Activated T-cell treated with anti-CD3 and anti-CD28 coated beads for 1 hour (primary cell): ENCODE data around the gene FADD.
"Not testable (repeated sequence)": the region's sequence is repeated elsewhere in the genome, so short reads cannot be mapped to it uniquely, and the experiment has no call there.

Source experiments
- DNase-seq: peaks from one replicate; pipeline ENCODE4 v3.0.0-alpha.2; 2020; ENCODE audit warnings: low read depth

Gene FADD

DNA sequence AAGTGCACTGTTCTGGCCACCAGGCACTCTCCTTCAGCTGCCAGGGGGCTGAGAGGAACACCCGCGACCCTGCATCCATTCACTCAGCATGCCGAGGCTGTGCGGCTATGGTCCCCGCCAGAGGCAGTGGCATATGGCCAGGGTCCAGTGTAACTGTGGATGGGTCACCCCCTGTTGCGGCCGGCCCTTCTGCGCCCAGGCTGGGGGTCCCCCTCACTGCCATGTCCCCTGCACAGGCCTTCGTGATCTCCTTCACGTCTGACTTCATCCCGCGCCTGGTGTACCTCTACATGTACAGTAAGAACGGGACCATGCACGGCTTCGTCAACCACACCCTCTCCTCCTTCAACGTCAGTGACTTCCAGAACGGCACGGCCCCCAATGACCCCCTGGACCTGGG, 20.8 kb upstream of the FADD start:
- DNase-seq = no peak

DNA sequence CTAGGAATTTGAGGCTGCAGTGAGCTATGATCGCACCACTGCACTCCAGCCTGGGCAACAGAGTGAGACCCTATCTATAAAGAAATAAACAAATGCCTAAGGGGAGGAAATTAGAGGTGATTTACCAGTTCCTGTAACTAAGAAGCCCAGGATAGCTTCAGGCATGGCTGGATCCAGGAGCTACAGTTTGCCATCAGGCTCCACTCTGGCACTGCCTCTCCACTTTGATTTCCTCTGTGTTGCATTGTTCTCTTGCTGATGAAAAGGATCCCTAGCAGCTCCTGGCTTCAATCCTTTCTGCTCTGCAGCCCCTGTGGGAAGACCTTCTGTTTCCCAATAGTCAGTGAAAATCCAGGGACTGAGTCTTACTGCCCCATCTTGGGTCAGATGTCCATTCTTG, 20.1 kb upstream of the FADD start:
- DNase-seq = no peak

DNA sequence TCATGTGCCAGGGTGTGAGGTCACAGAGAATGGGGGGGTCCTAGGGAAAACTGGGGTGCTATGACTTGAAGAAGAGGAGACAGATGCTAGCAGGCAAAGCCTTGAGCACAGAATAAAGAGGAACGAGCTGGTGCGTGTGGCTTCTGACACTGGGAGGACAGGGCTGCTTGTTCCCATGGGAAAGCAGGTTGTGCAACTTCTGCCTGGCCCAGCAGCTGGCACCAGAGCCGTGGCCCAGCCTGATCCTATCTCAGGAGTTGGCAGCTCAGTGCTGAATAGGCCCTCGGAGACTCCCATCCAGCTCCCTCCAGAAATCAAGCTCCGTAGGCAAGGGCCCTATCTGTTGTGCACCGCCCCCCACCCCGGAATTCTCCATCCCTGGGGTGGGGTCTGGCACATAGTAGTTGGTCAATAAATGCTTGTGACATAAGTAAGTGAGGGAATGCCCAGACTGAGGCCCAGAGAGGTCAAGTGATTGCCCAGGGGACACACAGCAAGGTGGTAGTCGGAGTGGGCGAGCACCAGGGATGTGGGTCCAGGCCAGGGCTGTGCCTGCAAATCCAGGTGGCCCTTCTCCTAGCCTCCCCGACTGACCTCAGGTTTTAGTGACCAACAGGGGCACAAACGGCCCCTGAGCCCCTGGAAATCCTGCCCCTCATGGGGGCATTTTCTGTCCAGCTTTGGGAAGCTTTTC, 19.5 kb upstream of the FADD start:
- no peak for DNase-seq

DNA sequence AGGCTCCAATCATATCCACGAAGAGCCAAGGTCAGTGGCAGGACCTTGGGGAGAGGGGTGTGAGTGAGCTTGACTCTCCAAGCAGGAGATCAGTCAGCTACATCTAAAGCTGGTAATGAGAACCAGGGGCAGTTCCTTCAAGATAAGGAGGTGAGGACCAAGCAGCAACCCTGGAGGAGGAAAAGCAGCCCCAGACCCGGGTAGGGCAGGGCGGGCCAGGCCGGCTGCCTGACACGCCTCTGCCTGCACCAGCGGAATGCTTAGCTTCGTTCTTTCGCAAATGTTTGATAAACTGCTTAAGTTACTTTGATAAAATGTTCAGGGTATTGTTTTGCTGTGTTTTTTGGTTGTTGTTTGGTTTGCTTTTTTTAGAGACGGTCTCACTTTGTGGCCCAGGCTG, 18.7 kb upstream of the FADD start:
- DNase-seq = no peak

DNA sequence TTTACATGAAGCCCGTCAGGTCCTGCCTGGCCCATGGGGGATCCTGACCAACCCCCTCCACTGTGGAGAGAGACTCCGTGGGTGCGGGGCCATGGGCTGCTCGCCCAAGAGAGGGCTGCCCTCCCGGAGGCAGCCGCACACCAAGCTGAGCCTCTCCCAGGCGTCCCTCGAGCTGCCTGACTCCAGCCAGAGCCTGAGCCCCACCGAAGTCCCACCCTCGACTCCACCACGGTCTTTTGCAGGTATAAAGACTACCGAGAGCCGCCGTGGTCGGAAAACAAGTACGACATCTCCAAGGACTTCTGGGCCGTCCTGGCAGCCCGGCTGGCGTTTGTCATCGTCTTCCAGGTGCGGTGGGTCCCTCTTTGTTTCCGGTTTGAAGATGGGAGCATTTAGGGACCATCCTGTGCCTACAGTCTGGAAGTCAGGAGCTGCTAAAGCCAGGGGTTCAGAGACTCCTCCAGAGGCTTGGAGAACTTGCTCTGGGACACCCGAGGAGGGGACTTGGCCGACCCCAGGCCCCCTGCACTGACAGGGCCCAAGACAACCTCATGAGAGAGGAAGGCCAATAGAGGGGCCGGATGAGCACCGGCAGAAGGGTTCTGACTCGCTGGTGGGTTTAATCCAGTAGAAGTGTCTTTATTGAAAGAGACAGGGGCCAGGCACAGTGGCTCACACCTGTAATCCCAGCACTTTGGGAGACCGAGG, 17.6 kb upstream of the FADD start:
- DNase-seq = no peak

DNA sequence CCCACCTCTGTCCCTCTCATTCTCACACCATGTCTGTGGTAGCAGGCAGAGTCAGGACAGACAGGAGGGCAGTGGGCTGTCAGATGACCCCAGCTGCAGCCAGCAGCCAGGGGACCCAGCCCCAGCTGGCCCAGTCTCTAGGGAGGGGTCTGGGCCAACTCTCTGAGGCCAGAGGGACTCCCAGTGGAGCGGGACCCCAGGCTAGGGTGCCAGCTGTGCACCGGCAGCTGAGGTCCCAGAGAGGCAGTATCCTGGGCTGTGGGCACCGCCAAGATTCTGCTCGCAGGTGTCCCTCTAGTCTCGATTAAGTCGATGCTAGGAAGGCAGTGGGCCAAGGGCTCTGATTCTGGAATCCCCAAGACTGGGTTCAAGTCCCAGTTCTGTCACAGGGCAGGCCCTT, 16.7 kb upstream of the FADD start:
- no peak for DNase-seq

DNA sequence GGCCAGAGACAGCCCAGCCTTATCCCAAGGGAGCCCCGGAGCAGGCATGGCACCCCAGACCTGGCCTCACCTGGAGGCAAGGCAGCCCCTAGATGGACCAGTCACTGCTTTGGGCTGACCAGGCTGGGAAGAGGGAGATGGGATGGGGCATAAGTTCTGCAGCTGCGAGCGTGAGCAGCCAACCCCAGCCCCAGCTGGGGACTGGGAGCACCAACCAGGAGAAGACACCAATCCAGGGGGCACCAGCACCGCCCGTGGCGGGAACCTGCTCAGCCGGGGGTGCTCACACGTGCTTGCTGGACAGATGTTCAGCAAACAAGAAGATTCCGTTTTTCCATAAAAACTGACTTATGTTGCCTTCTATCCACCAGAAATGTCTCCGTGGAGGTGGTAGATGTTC, 16.2 kb upstream of the FADD start:
- no peak for DNase-seq

DNA sequence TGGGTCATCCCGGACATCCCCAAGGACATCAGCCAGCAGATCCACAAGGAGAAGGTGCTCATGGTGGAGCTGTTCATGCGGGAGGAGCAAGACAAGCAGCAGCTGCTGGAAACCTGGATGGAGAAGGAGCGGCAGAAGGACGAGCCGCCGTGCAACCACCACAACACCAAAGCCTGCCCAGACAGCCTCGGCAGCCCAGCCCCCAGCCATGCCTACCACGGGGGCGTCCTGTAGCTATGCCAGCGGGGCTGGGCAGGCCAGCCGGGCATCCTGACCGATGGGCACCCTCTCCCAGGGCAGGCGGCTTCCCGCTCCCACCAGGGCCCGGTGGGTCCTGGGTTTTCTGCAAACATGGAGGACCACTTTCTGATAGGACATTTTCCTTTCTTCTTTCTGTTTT, 15.3 kb upstream of the FADD start:
- no peak for DNase-seq

DNA sequence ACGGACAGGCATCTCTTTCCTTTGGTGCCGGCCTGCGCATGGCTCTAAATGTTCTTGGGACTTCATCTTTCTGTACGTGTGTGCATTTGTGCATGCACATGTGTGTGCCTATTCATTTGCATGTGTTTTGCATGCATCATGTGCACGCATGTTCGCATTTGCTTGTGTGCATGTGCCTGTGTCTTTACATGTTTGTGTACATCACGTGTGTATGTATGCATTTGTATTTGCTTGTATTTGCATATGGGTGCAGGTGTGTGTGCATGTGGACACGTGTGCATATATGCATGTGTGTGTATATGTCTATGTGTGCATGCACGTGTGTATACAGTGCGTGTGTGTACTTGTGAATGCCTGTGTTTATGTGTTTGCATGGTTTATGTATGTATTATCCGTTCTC, 13.5 kb upstream of the FADD start:
- no peak for DNase-seq

DNA sequence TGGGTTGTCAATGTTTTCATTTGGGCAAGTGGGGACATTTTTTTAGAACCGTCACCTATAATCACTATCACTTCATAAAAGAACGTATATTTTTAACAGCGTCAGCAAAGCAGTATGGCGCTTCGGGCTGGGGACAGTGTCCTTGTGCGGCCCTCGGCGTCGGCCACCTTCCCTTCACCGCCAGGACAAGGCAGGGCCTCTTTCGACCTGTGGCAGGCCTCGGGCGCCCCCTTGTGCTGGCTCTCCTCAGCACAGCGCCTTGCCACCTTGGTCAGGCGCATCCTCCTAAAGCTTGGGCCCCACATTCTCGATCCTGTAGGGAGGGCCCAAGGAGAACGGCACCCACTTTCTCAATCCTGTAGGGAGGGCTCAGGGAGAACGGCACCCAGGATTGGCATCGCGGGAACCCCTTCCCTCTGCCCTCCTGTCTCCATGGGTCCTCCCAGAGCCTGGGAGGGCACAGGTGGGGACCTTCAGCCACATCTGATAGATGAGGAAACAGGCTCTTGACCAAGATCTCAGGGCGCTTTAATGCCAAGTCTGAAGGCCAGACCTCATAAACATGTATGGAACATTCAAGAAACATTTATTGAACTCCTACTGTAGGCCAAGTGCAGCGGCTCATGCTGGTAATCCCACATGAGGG, 11.5 kb upstream of the FADD start:
- DNase-seq = peak; percentile 20

DNA sequence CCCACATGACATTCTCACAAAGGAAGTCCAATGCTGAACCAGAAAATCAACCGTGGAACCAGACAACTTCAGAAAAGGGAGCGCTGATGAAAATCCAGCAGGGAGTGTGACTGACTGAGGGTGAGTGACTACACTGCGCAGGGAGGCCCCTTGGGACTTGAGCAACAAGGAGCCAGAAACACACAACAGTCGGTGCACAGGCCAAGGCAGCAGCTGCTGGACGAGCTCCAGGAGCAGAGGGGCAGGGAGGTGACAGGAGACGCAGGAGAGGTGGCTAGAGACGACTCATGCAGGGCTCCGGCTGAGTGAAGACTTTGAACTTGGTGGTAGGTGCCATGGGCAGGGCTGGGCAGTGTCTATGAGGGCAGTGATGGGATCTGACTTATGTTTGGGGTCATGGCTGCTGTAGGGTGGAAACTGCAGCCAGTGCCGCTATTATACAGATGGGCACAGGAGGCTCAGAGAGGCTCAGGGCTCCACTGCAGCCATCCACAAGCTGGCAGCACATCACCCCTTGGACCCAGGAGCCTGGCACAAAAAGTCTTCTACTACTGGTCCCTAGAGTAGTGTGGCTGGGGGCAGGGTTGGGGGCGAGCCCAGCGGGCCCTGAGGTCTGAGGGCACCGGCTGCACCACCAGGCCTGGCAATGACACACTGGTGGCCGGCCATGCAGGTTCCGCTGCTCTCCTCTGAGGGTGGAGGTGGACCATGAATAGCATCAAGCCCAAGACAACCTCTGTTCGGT, 10.3 kb upstream of the FADD start:
- DNase-seq = no peak

DNA sequence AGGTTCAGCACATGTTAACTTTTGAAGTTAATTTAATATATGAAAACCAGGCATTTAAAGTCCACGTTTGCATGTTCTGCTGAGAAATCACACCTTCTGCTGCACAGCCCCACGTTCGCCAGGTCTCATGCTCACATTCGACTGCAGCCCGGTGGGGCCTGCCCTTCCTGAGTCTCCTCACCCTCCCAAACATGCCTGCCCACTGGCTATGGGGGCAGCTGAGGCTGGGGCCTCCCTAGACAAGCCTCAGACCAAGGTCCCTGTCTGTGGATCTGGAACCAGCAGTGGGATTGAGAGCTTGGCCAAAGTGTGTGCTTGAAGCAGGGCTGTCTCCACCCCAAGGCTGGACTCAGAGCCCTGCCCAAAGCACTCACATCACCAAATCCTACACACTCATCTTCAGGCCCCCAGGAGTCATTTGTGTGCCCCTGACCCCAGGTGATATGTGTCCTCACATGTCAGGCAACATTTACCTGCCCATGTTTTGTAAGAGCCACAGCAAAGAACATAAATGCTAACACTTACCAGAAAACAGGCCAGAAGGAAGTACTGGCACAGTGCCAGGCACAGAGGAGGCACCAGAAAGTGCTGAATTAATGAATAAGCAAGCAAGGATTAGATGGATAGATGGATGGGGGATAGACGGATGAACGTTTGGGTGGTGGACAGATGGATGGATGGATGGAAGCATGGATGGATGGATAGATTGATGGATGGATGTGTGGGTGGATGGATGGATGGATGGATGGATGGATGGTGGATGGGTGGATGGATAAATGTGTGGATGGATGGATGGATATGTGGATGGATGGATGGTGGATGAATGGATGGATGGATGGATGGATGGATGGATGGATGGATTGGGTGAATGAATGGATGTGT, 9.4 kb upstream of the FADD start:
- DNase-seq = no peak

DNA sequence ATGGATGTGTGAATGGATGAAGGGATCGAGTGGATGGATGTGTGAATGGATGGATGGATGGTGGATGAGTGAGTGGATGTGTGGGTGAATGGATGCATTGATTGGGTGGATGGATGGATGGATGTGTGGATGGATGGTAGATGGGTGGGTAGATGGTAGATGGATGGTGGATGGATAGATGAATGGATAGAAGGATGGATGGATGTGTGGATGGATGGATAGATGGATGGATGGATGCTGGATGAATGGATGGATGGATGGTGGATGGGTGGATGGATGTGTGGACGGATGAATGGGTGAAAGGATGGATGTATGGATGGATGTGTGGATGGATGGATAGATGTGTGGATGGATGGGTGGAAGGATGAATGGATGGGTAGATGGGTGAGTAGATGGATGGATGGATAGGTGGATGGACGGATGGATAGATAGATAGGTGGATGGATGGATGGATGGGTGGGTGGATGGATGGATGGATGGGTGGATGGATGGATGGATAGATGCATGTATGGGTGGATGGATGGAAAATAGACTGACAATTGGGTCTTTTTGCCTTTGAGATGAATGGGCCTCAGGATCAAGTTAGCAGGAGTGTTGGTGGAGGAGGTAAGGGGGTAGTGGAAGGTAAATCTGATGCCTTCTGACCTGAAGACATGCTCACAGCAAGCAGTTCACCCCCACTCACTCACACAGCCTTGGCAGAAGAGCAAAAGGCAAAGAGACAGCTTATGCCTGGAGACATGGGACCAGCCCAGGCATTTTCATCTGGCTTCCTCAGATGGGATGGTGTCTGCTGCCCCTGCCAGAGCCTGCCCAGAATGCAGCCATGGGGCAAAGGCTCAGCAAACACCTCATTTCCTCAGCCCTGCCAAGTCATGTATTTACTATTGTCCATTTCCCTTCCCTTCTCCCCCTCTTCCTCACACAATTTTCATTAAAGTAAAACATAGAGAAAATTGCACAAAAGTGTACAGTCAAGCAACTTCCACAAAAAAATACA, 8.0 kb upstream of the FADD start:
- no peak for DNase-seq

DNA sequence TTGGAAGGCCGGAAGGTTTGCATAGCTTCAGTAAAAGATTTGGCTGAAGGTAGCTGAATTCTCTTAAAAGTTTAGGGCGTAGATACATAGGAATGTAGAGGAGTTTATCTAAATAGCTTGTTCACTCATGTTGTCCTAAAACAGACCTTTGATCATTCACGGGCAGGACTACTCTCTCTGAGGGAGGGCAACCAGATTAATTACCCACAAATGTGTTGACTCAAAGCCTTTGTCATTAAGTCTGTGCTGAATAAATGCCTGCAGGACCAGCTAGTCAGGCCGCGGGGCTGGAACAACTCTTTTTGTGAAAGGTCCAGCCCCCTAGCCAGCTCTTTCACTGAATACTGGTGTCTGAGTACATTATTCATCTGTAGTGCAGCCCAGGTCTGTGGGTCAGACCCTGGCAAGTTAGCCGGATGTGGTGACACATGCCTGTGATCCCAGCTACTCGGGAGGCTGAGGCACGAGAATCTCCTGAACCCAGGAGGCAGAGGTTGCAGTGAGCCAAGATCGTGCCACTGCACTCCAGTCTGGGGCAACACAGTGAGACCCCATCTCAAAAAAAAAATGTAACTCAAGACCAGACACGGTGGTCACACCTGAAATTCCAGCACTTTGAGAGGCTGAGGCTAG, 2.8 kb upstream of the FADD start:
- DNase-seq = no peak

DNA sequence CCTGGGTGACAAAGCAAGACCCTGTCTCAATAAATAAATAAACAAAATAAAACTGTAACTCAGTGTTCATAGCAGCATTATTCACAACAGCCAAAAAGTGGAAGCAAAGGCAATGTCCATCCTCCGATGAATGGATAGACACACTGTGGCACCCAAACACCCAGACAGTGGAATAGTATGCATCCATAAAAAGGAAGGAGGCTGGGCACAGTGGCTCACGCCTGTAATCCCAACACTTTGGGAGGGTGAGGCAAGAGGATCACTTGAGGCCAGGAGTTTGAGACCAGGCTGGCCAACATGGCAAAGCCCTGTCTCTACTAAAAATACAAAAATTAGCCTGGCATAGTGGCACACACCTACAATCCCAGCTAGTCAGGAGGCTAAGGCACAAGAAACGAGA, 2.0 kb upstream of the FADD start:
- DNase-seq = not testable (repeated sequence)

DNA sequence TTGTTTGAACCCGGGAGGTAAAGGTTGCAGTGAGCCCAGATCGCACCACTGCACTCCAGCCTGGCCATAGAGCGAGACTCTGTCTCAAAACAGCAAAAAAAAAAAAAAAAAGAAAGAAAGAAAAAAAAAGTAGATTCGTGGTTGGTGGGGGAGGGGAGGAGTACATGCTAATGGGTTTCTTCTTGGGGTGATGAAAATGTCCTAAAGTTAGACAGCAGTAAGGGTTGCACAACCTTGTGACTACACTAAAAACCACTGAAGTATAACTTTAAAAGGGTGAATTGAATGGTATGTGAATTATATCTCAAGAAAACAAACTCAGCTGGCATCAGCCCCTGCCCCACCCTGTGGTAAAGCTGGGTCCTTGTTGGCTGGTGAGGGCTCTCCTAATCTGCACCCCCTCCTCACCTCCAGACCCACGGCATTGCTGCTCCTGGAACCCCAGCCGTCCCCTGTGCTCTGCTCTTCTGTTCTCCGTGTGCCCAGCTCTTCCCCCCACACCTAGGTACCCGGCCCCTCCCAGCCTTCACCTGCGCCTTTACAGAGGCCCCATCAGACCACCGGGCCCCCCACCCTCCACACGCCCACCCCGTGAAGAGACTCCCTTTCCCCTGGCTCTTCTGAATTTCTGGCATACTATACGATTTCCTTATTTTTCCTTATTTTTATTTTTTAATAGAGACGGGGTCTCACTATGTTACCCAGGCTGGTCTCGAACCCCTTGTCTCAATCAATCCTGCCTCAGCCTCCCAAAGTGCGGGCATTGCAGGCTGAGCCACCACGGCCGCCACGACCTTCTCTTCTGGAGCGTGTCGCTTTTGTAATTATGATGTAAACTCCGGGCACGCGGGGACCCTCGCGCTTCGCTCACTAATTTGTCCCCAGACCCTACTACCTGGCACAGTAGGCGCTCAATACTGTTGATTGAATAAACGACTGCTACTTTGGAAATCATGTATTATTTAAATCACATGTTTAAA, 924 bp upstream of the FADD start:
- DNase-seq = no peak

DNA sequence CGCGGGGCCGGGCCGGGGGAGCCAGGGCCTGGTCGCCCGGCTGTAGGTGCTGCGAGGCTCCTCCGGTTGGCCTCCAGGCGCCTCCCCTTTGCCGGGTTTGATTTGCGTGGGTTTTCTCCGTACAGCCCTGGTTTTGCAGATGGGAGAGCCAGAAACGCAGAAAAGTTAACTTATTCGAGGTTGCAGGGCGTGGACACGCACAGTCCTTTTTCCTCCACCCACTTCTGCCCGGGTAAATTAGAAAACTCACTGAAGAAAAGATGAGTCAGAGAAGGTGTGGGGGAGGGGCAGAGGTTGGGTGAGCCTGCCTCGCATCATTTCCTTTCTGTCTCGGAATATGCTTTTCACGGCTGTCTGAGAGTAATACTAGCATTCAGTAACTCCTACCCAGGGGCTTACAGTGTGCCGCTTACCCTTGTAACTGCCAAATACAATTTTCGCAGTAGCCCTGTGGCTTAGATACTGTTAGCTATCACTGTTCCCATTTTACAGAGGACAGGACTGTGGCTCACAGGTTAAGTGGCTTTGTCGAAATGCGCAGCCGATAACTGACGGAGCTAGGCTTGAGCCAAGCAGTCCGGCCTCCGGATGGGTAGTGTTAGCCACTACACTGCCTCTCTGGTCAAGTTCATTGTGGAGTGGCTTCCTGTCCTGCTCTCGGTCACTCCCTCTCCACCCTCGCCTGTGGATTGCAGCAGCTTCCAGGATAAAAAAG, 812 bp downstream of the FADD start:
- DNase-seq = peak; percentile 94

DNA sequence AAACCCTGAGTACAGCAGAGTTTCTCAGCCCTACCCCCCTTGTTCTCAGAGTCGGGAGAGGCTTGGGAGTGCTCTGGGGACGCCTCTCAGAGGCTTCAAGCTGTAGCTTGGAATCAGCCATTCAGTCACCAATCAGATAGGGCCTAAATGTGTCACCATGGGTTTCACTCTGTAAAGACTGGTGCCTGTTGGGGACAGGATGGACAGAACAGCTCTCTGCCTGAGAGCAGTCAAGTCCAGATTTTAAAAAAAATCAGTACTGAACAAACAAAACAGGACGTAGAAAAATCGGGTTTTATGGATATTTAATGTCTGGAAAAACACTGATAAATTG, 1.3 kb downstream of the FADD start:
- DNase-seq = no peak
